ENCODE data around the gene PI4KA.

- TF ChIP-seq CTCF (conservative IDR thresholded peaks at IDR 0.05 in 1 of 2, IDR thresholded peaks at IDR 0.05 in 1 of 2; ENCODE audit: extremely low read depth in 1 of 2, insufficient read depth in 1 of 2, low read depth in 1 of 2, low read length in 2 of 2) (no peak), EZH2 (IDR thresholded peaks at IDR 0.05; ENCODE audit: borderline replicate concordance, low read length) (no peak)
Measured at GRCh38 chr22:20852076-20852475, 6.5 kb downstream of the PI4KA start.

Measured in mammary epithelial cell (primary cell).